Activated naive CD8-positive, alpha-beta T cell (primary cell): ENCODE measurements around the gene UBE2QL1.

Experiments
- H3K27ac Mint-ChIP-seq: one replicate; pipeline ENCODE4 v1.8.0; 2021; ENCODE audit warnings: mixed read lengths
- H3K27me3 Mint-ChIP-seq: one replicate; pipeline ENCODE4 v1.8.0; 2021; ENCODE audit warnings: mixed read lengths
- H3K36me3 Mint-ChIP-seq: one replicate; pipeline ENCODE4 v1.8.0; 2021; ENCODE audit warnings: mixed read lengths
- H3K4me1 Mint-ChIP-seq: one replicate; pipeline ENCODE4 v1.8.0; 2021; ENCODE audit warnings: low read depth, mixed read lengths
- H3K4me3 Mint-ChIP-seq: one replicate; pipeline ENCODE4 v1.8.0; 2021; ENCODE audit warnings: mild to moderate bottlenecking, mixed read lengths
- H3K9me3 Mint-ChIP-seq: one replicate; pipeline ENCODE4 v1.8.0; 2021; ENCODE audit warnings: low read depth, mixed read lengths

The UBE2QL1 gene

DNA sequence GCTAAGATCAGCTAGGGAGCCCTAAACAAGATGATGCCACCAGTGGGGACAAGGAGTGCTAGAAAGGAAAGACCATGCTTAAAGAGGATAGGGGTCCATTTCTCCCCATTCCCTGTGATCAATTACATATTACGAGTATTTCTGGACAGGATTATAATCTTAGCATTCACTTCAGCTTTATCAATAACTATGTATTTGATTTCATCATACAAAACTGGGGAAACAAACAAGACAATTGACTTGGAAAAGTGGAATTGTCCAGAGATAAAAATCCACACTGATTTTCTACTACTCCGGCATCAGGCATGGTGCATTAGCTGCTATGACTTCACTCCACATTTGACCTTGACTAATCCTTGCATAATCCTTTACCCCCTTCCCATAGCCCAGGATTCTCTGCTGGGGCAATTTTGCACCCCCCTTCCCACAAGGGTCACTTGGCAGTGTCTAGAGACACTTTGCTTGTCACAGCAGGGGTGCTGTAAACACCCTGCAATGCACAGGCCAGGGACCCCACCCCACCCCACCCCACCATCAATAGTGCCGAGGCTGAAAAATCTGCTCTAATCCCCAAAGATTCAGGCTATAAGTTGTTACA, 29.9 kb upstream of the UBE2QL1 start:
- Mint-ChIP-seq H3K27ac (no peak overlapping the region), H3K4me1 (no peaks in the 10 kb centered on the region), H3K4me3 (no peak overlapping the region), H3K9me3 (no peaks in the 10 kb centered on the region), H3K27me3 (peaks cover 10% of the 10 kb centered on the region), H3K36me3 (no peaks in the 10 kb centered on the region)

DNA sequence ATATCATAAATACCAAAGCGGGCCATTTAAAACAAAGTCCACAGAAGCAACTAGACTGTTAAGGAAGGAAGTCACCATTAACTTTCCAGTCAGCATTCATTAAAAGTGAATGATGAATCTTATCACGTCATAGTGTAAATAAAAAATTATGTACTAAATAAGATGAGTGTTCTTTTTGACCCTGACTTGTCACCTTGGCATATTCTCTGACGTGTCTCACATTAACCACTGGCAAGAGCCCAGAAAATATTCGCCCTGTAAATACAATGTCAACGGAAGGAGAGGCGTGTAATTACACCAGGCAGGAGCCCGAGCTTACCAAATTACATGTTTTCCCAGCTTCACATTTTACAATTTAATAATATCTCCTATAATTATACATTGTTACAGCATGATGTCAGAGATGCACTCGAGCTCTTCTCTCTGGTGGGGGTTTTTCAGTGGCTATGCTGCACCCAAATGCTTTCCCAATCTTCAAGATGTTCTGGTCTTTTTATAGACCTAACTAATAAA, 29.3 kb upstream of the UBE2QL1 start:
- H3K36me3 Mint-ChIP-seq, result no peaks in the 10 kb centered on the region
- no peaks in the 10 kb centered on the region for H3K4me1 Mint-ChIP-seq
- H3K4me3 Mint-ChIP-seq, result no peak overlapping the region
- H3K27ac Mint-ChIP-seq, result no peak overlapping the region
- no peaks in the 10 kb centered on the region for H3K9me3 Mint-ChIP-seq
- H3K27me3 Mint-ChIP-seq, result peaks cover 10% of the 10 kb centered on the region

DNA sequence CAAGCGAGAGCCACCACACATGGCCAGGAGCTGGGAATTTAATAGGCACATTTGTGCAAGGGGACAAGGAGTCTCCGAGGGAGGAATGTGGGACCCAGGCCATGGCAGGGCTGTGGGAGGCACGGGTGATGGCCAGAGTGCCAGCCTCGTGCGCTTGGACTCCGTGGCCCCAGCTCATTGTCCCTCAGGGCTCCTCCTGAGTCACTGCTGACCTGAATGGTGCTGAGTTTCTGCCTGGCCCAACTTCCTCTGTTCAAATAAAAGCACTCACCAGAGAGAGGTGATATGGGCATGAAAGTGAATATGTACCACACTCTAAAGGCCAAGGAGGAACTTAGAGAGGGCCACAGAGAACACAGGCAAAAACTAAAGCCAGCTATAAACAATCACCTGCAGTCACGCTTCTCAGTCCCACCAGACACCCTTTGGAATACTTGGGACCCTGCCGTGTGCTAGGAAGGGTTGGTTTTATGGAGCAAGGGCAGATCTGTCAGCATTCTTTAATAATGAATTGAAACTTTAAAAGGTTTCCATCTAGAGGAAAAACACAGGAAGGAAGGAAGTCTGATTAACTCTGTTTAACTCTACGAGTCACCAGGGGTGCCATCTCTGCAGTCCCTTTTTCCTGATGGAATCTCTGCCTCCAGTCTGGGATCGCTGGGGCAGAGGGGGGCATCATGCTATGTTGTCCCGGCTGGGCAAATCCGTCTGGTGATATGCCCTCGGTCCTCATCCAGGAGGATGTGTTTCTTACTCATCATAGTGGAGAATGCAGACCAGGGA, 25.1 kb upstream of the UBE2QL1 start:
- H3K36me3 Mint-ChIP-seq, result no peaks in the 10 kb centered on the region
- H3K9me3 Mint-ChIP-seq, result no peaks in the 10 kb centered on the region
- H3K4me1 Mint-ChIP-seq, result no peaks in the 10 kb centered on the region
- peaks cover 9% of the 10 kb centered on the region for H3K27me3 Mint-ChIP-seq
- no peak overlapping the region for H3K27ac Mint-ChIP-seq
- H3K4me3 Mint-ChIP-seq, result no peak overlapping the region

DNA sequence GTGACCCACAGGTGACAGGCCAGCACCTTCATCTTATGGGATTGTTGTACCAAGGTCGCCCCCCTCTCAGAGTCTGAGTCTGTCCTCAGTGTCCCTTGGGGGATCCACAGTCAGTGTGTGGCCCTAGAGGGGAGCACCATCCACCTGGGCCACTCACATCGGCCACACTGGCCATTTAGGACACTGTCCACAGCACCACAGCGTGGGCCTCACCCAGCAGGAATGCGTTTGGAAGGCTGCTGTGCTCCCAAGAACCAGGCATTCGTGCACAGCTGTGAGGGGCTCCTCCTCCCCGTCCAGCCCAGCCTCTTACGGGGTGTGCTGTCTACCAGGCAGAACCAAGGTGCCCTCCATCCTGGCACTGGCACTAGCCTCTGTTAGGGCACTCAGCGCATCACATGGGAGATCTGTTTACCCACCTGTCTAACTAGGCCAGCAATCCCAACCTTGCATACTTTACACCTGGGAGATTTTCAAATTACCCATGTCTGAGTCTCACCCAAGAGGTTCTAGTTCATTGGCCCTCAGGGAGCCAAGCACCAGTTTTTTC, 24.5 kb upstream of the UBE2QL1 start:
- no peaks in the 10 kb centered on the region for H3K4me1 Mint-ChIP-seq
- H3K9me3 Mint-ChIP-seq, result no peaks in the 10 kb centered on the region
- H3K27me3 Mint-ChIP-seq, result peaks cover 10% of the 10 kb centered on the region
- H3K4me3 Mint-ChIP-seq, result no peak overlapping the region
- H3K36me3 Mint-ChIP-seq, result no peaks in the 10 kb centered on the region
- H3K27ac Mint-ChIP-seq, result no peak overlapping the region

DNA sequence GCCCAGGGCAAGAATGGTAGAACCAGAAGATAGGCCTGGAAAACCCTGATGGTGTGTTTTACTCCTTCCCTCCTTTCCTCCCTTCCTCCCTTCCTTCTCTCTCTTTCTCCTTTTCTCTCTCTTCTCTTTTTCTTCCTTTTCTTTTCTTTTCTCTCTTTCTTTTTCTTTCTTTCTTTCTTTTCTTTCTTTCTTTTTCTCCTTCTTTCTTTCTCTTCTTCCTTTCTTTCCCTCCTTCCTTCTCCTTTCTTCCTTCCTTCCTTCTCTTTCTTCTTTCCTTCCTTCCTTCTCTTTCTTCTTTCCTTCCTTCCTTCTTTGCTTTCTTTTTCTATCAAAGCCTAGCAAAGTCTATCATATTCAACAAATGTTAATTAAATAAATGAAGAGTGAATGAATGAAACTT, 24.0 kb upstream of the UBE2QL1 start:
- Mint-ChIP-seq H3K9me3 (no peaks in the 10 kb centered on the region), H3K27ac (no peak overlapping the region), H3K4me1 (no peaks in the 10 kb centered on the region), H3K36me3 (no peaks in the 10 kb centered on the region), H3K4me3 (no peak overlapping the region), H3K27me3 (peaks cover 12% of the 10 kb centered on the region)

DNA sequence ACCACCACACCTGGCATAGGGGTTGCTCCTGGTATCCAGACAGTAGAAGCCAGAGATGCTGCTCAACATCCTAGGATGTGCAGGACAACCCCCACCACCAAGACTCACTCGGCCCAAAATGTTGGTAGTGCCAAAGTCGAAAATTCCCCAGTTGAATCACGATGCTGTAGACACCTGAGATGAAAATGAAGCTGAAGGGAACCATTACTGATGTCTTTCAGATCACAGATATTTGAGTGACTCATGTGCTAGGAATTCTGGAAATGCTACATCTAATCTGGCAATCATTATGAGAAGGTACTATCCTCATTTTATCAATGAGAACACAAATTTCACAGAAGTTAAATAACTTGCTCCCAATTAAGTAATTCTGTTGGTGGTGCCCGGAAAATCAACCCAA, 21.0 kb upstream of the UBE2QL1 start:
- H3K9me3 Mint-ChIP-seq, result no peaks in the 10 kb centered on the region
- H3K4me1 Mint-ChIP-seq, result no peaks in the 10 kb centered on the region
- no peak overlapping the region for H3K27ac Mint-ChIP-seq
- H3K4me3 Mint-ChIP-seq, result no peak overlapping the region
- no peaks in the 10 kb centered on the region for H3K36me3 Mint-ChIP-seq
- peaks cover 7% of the 10 kb centered on the region for H3K27me3 Mint-ChIP-seq

DNA sequence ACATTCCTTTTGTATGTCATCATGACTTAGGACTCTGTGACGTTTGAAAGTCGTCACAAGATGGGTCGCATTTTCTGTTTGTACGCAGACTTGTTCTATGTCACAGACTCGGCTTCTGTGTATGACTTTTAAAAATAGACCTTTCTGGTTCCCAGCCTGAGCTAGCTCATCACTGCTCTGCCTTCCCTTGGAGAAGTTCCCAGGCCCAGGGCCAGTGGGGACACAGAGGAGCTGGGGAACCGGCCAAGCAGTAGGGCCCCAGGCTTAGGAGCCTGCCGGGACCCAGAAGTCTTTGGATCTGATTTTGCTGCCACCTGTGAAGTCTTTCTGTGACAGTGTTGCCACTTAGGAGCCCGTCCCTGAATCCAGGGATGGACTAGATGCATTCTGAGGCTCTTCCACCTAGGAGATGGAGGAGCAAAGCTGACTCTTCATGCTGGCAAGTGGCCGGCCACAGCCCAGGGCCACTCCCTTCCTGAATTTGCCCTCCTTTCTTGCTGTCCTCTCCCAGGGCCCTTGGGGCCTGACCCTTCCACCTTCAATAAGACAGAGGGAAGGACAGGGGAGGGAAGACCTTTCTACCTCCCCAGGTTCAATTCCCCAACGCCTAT, 18.1 kb upstream of the UBE2QL1 start:
- no peaks in the 10 kb centered on the region for H3K36me3 Mint-ChIP-seq
- no peak overlapping the region for H3K27ac Mint-ChIP-seq
- no peak overlapping the region for H3K4me3 Mint-ChIP-seq
- H3K4me1 Mint-ChIP-seq, result no peaks in the 10 kb centered on the region
- no peaks in the 10 kb centered on the region for H3K9me3 Mint-ChIP-seq
- peaks cover 11% of the 10 kb centered on the region for H3K27me3 Mint-ChIP-seq

DNA sequence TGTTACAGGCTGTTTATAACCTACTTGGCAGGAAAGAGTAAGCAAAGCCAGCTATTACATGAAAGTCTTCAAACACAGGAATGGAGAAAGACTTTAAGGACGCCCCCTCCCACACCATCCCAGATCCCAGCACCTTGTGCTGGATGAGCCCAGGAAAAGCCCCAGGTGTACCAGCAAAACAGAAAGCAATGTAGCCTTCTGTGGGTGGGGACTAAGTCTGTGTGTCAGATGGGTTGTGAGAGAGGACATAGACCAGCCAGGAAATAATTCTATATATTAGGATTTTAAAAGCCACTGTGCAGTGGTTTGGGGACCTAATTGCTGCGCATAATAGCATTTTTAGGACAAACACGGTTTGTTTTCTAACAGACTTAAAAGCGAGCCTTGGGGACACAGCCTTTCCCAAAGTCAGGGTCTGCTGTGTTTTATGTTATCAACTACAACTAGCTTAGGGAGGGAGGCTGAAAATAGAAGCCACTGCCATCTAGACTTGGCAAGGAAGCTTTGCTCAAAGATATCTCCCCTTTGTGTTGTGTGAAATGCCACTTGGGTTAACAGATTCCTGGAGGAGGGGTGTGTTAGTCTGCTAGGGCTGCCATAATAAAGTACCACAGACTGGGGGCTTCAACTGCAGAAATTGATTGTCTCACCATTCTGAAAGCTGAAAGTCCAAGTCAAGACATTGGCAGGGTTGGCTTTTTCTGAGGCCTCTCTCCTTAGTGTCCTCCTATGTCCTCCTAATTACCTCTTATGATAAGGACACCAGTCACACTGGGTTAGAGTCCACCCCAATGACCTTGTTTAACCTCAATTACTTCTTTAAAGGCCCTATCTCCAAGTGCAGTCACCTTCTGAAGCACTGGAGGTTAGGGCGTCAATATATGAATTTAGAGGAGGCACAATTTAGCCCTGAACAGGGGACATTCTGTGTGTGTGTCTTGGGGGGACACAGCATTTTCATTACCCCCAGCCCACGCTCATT, 17.2 kb upstream of the UBE2QL1 start:
- no peak overlapping the region for H3K27ac Mint-ChIP-seq
- H3K4me3 Mint-ChIP-seq, result no peak overlapping the region
- H3K9me3 Mint-ChIP-seq, result no peaks in the 10 kb centered on the region
- no peaks in the 10 kb centered on the region for H3K4me1 Mint-ChIP-seq
- no peaks in the 10 kb centered on the region for H3K36me3 Mint-ChIP-seq
- H3K27me3 Mint-ChIP-seq, result peaks cover 11% of the 10 kb centered on the region

DNA sequence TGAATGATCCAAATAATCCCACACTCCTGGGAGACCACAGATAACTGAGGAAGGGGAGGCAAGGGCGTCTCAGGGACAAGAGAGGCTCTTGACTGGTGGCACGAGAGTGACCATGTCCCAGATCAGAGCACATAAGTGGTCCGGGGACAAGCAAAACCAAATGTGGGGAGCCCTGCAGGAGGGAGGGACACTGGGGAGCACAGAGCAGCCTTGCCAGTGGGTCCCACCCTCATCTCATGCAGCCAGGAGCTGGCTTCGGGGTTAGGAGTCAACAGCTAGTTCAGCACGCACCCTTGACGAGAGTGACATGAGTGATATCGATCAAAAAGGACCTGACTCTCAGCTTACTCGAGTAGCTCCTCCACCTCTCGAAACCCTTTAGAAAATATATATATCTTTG, 16.5 kb upstream of the UBE2QL1 start:
- H3K4me1 Mint-ChIP-seq, result no peaks in the 10 kb centered on the region
- H3K9me3 Mint-ChIP-seq, result no peaks in the 10 kb centered on the region
- no peak overlapping the region for H3K4me3 Mint-ChIP-seq
- no peak overlapping the region for H3K27ac Mint-ChIP-seq
- no peaks in the 10 kb centered on the region for H3K36me3 Mint-ChIP-seq
- H3K27me3 Mint-ChIP-seq, result peaks cover 11% of the 10 kb centered on the region

DNA sequence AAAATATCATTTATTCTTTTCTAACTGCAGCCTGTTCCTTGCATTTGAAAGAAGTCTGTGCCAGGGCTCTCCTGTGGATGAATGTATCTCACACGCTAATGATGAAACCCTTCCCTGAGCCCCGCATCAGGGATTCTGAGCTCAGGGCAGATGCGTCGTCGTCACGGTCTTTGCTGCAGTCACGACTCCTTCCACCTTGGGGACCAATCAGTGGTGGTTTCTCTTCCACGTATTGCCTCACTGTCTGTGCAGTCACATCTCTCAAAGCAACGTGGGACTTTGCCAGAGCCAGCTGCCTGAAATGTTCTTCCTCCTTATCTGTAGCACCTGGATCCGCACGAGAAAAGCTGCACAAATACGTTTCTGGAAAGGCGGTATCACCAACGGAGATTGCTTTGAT, 13.9 kb upstream of the UBE2QL1 start:
- Mint-ChIP-seq H3K36me3 (no peaks in the 10 kb centered on the region), H3K27ac (no peak overlapping the region), H3K27me3 (peaks cover 11% of the 10 kb centered on the region), H3K4me3 (no peak overlapping the region), H3K4me1 (no peaks in the 10 kb centered on the region), H3K9me3 (no peaks in the 10 kb centered on the region)

DNA sequence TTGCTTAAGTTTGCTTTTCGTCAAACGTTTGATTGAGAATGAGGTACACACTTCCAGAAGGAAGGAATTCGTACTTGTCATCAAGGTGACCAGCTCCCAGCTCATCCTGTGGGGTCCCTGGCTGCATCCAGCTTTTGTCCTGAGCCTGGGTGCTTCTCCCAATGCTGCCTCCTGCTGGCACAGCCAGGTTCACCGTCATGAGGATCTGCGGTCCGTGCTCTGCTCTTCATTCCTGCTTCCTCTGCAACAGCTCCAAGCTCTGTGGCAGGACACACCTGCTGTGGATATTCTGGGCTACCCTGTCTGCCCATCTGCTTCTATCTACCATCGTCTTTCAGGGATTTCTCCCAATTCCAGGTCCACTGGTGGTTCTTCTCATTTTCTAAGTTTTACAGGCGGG, 13.3 kb upstream of the UBE2QL1 start:
- peaks cover 9% of the 10 kb centered on the region for H3K27me3 Mint-ChIP-seq
- no peak overlapping the region for H3K4me3 Mint-ChIP-seq
- no peaks in the 10 kb centered on the region for H3K9me3 Mint-ChIP-seq
- H3K4me1 Mint-ChIP-seq, result no peaks in the 10 kb centered on the region
- no peaks in the 10 kb centered on the region for H3K36me3 Mint-ChIP-seq
- H3K27ac Mint-ChIP-seq, result no peak overlapping the region

DNA sequence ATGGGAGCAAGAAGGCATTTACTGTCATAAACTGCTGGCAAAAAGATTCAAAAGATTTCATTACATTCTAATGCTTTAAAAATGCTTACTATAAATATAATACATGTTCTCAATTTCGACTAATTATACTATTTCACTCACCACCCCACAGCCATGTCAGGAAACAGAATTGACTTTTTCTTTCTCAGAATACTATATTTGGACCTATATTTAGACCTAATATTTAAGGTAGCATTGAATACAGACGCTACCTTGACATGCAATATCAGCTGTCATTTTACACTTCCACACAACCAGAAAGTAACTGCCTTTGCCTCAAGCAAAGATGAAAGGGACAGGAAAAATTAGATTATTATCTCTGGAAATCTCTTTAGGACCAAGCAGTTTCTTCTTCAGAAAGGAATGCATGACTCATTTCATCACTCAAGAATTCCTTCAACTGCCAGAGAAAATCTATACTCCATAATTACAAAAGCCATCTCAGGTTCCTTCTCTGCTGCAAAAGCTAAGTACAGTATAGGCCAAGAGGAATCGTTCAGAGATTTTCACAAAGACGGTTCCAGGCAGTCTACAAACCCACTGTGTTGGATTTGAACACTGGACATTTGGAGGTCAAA, 11.8 kb upstream of the UBE2QL1 start:
- Mint-ChIP-seq H3K36me3 (no peaks in the 10 kb centered on the region), H3K9me3 (no peaks in the 10 kb centered on the region), H3K27me3 (peaks cover 13% of the 10 kb centered on the region), H3K27ac (no peak overlapping the region), H3K4me1 (no peaks in the 10 kb centered on the region), H3K4me3 (no peak overlapping the region)

DNA sequence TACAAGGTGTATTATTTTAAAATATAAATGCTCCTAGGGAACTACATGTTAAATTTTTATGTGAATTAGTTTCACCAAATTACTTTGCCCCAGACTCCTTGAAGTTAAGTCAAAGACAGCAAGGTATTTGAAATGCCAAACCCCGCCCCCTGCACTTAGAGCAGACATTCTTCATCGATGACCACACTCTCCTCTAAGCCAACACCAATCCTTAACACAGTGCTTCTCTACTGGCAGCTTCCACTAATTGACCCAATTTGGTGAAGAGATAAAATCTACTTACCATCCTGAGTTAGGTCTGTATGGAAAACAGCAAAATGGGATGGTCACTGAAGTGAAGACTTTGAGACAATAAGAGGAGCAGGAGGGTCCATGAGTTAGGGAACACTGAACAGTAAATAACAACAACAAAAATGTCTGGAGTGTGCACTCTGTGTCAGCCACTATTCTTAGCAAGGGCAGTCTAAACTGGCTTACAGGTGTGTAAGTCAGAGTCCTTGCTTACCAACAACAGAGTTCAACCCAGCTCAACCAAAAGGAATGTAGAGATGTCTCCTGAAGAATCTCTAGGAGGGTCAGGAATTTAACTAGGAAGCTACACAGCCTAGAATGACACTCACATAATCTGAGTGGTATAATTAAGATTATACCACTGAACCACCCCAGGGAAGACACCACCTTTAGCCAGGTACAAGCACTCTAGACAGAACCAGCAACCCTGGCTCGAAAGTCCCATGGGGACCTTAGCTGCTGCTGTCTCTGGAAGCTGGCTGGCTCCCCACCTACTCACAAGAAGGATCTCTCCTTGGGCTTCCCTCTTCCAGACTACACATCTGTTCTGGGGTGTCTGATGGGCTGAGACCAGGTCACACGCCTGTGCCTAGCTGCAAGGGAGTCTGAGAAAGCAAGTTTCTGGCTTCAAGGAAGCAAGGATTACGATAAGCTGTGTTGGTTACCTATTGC, 8.8 kb upstream of the UBE2QL1 start:
- H3K27ac Mint-ChIP-seq, result no peak overlapping the region
- no peaks in the 10 kb centered on the region for H3K9me3 Mint-ChIP-seq
- no peaks in the 10 kb centered on the region for H3K4me1 Mint-ChIP-seq
- H3K27me3 Mint-ChIP-seq, result peaks cover 11% of the 10 kb centered on the region
- H3K36me3 Mint-ChIP-seq, result no peaks in the 10 kb centered on the region
- no peak overlapping the region for H3K4me3 Mint-ChIP-seq
